ENCODE results near the gene SCGB3A1. TPM values are rescaled to one million over a fixed set of nuclear protein-coding genes. Genes with fewer than 3 reads are reported as not detected.
A peak's percentile ranks its signal among the peaks of the same experiment; 100 is the strongest.

Gene SCGB3A1
- total and polyA plus RNA-seq, 9 of the 15 experiments (the other 6 are each of a cell fraction or from before 2014, with no cell fraction given) = 0.33 TPM; not detected in 8

- TF ChIP-seq ZNF512 (tag; IDR thresholded peaks at IDR 0.05) (no peak), DPF2 (IDR thresholded peaks at IDR 0.05) (peak; percentile 76), SRSF1 (IDR thresholded peaks at IDR 0.05; ENCODE audit: low read depth, low read length) (no peak), MAFF (IDR thresholded peaks at IDR 0.05; ENCODE audit: low read length) (peak; percentile 97), ESRRA (IDR thresholded peaks at IDR 0.05; ENCODE audit: borderline replicate concordance, low read depth) (peak; percentile 42; the same call in 1 of the 2 replicates), HMG20B (CRISPR knock-in tag; IDR thresholded peaks at IDR 0.05) (no peak)
Observed at GRCh38 chr5:180548563-180548962, 42.7 kb downstream of the SCGB3A1 start (continued).

- intact Hi-C loops (cut with micrococcal nuclease) = no loop called here
- H3K27ac ChIP-seq (ENCODE audit: extremely low read depth, low read depth, low read length) = no peak overlapping the region
- no peak overlapping the region for H3K4me3 ChIP-seq
- H3K9me1 ChIP-seq (ENCODE audit: control insufficient read depth, insufficient read depth, low read length) = no peaks in the 10 kb centered on the region
- WGBS (ENCODE audit: insufficient coverage, low coverage, missing lambda C conversion rate) = 86% methylated on average over 3 of the region's 3 CpGs
- H2AFZ ChIP-seq (ENCODE audit: low read depth, low read length) = no peak overlapping the region
- no TSS peak for BruUV-seq (replicated peaks)
- H3K79me2 ChIP-seq (ENCODE audit: control insufficient read depth, insufficient read depth, low read length) = peaks cover 70% of the 10 kb centered on the region
- no peaks in the 10 kb centered on the region for H3K27me3 ChIP-seq (ENCODE audit: control insufficient read depth in 2 of 2, insufficient read depth in 2 of 2, low read length in 2 of 2)
- H4K20me1 ChIP-seq (replicated peaks; ENCODE audit: control insufficient read depth, insufficient read depth, low read length) = no peaks in the 10 kb centered on the region; the same call in 1 of the 2 replicates
- H3K9me3 ChIP-seq (replicated peaks; ENCODE audit: control insufficient read depth, insufficient read depth, low read depth, low read length) = 0 out of 2 replicates have a peak, but pooled peaks cover 2% of the 10 kb centered on the region
- ChIA-PET CTCF (ENCODE audit: low intra/inter-chr PET ratio) (no interaction called here), POLR2A (interaction anchor here (1.2 kb wide), 1 partner anchor 29 kb away, joined by 3 read pairs; no protein-coding TSS in a partner anchor)
- FAIRE-seq = no peak
- no peak for ATAC-seq
- H3K4me2 ChIP-seq (ENCODE audit: insufficient read depth, low read length) = no peak overlapping the region
- no peak overlapping the region for H3K9ac ChIP-seq (ENCODE audit: insufficient read depth in 1 of 2, low read depth in 2 of 2, low read length in 2 of 2)
- DNase-seq (ENCODE audit: extremely low read depth in 1 of 4, low spot score in 3 of 4) = no peak
- peaks cover 10 to 13% of the 10 kb centered on the region in 2 experiments; a peak in 4 of 5 replicates for H3K4me1 ChIP-seq (replicated peaks in 1 of 2; ENCODE audit: control insufficient read depth in 2 of 2, insufficient read depth in 2 of 2, low read length in 2 of 2)
- in situ Hi-C loops (cut with MboI) = no loop called here
- H3K36me3 ChIP-seq (ENCODE audit: control insufficient read depth, insufficient read depth, low read length) = peaks cover 42% of the 10 kb centered on the region
- no peak for TF ChIP-seq KLF6 (CRISPR knock-in tag; IDR thresholded peaks at IDR 0.05; ENCODE audit: borderline replicate concordance)
- no peak for TF ChIP-seq RBM15 (IDR thresholded peaks at IDR 0.05; ENCODE audit: insufficient read depth, low read length)
- TF ChIP-seq CBFB (CRISPR knock-in tag; IDR thresholded peaks at IDR 0.05) = no peak
- TF ChIP-seq TCF15 (CRISPR knock-in tag; IDR thresholded peaks at IDR 0.05) = no peak
- TF ChIP-seq YBX1 (IDR thresholded peaks at IDR 0.05) = no peak
- no peak for TF ChIP-seq DNMT1 (IDR thresholded peaks at IDR 0.05)
- TF ChIP-seq MAFG (tag; conservative IDR thresholded peaks at IDR 0.05) = 0 out of 2 replicates have a peak, but pooled peaks have one; percentile 25
- peak; percentile 75 for TF ChIP-seq ZNF316 (IDR thresholded peaks at IDR 0.05)
- peak; percentile 71 for TF ChIP-seq C11orf30 (IDR thresholded peaks at IDR 0.05; ENCODE audit: low read depth)
- TF ChIP-seq ZBTB11 (CRISPR knock-in tag; IDR thresholded peaks at IDR 0.05) = no peak
- no peak for TF ChIP-seq FOXA1 (IDR thresholded peaks at IDR 0.05; ENCODE audit: borderline replicate concordance)
- no peak for TF ChIP-seq ZBTB1 (CRISPR knock-in tag; IDR thresholded peaks at IDR 0.05; ENCODE audit: borderline replicate concordance, low read depth)
- TF ChIP-seq HLTF (IDR thresholded peaks at IDR 0.05) = no peak
Observed at GRCh38 chr5:180545248-180545647, 46.1 kb downstream of the SCGB3A1 start.
